Measurements from ENCODE around the gene PHF14.

DNA sequence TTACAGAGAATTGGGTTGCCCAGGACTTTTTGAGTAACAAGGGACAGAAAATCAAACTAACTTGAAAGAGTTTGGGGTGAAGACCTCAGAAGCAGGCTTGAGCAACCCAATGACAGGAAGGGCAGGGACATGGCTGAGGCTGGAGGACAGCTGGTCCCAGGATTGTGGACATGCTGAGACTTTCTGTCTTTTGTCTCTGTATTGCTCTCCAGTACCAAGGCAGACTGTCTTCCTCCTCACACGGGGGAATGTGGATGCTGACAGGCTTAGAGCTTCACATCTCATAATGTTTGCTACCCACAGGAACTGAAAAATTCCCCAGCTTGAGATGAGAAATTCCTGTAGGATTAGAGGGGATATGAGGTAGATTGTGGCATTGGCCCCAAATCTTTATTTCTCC is 229.6 kb downstream of the PHF14 start:
- TF ChIP-seq, protein P1, sequence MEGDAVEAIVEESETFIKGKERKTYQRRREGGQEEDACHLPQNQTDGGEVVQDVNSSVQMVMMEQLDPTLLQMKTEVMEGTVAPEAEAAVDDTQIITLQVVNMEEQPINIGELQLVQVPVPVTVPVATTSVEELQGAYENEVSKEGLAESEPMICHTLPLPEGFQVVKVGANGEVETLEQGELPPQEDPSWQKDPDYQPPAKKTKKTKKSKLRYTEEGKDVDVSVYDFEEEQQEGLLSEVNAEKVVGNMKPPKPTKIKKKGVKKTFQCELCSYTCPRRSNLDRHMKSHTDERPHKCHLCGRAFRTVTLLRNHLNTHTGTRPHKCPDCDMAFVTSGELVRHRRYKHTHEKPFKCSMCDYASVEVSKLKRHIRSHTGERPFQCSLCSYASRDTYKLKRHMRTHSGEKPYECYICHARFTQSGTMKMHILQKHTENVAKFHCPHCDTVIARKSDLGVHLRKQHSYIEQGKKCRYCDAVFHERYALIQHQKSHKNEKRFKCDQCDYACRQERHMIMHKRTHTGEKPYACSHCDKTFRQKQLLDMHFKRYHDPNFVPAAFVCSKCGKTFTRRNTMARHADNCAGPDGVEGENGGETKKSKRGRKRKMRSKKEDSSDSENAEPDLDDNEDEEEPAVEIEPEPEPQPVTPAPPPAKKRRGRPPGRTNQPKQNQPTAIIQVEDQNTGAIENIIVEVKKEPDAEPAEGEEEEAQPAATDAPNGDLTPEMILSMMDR (IDR thresholded peaks at IDR 0.05) = no peak
- no peak for TF ChIP-seq POLR2A (IDR thresholded peaks at IDR 0.05; ENCODE audit: low read depth)
- no peak for TF ChIP-seq POLR2AphosphoS5 (IDR thresholded peaks at IDR 0.05)
- no peak for TF ChIP-seq EP300 (IDR thresholded peaks at IDR 0.05)
